GM23338 (cell line): ENCODE measurements around the gene ANKLE2. TPM values are rescaled to one million over a fixed set of nuclear protein-coding genes. Genes with fewer than 3 reads are reported as not detected.
"Not testable (repeated sequence)": the region's sequence is repeated elsewhere in the genome, so short reads cannot be mapped to it uniquely, and the experiment has no call there.

Experiments used
- ATAC-seq: fragments of 200-7000 bp; cut with Tn5 transposase; 3 replicates; pipeline ENCODE4 v1.9.1; 2020
- DNase-seq: peaks from one replicate; pipeline ENCODE4 v3.0.0-alpha.2; 2015; ENCODE audit warnings: low spot score
- H2AFZ ChIP-seq: fragments of 200-600 bp; sonication (generic); 2 replicates; pipeline ENCODE4 v1.8.0; 2016; ENCODE audit warnings: antibody characterized with exemption, mild to moderate bottlenecking, moderate library complexity
- H3F3A ChIP-seq: fragments of 200-600 bp; sonication (generic); replicated peaks from 2 replicates; pipeline ENCODE4 v1.8.0; 2017; ENCODE audit warnings: antibody characterized with exemption, mixed run types, low read depth
- H3K27ac ChIP-seq: fragments of 200-600 bp; sonication (generic); 2 replicates; pipeline ENCODE4 v1.6.1; 2016; ENCODE audit warnings: low read depth
- H3K27me3 ChIP-seq: fragments of 200-600 bp; sonication (generic); 2 replicates; pipeline ENCODE4 v1.8.0; 2016; ENCODE audit warnings: mild to moderate bottlenecking, mixed run types, moderate library complexity; ENCODE audit not compliant: insufficient read depth
- H3K36me3 ChIP-seq: fragments of 200-600 bp; sonication (generic); 2 replicates; pipeline ENCODE4 v1.8.0; 2016; ENCODE audit warnings: mild to moderate bottlenecking; ENCODE audit not compliant: insufficient read depth
- H3K4me1 ChIP-seq: fragments of 200-600 bp; sonication (generic); 2 replicates; pipeline ENCODE4 v1.8.0; 2016; ENCODE audit warnings: mild to moderate bottlenecking, moderate library complexity; ENCODE audit not compliant: insufficient read depth
- H3K4me2 ChIP-seq: fragments of 200-600 bp; sonication (generic); 2 replicates; pipeline ENCODE4 v1.7.1; 2017; ENCODE audit warnings: mixed run types
- H3K4me3 ChIP-seq: fragments of 200-600 bp; sonication (generic); 2 replicates; pipeline ENCODE4 v1.6.1; 2016; ENCODE audit warnings: mixed run types
- H3K79me2 ChIP-seq: fragments of 200-600 bp; sonication (generic); replicated peaks from 2 replicates; pipeline ENCODE4 v1.8.0; 2017; ENCODE audit warnings: mild to moderate bottlenecking; ENCODE audit not compliant: insufficient read depth
- H3K9me2 ChIP-seq: fragments of 200-600 bp; sonication (generic); 2 replicates; pipeline ENCODE4 v1.8.0; 2017; ENCODE audit not compliant: insufficient read depth
- H4K20me1 ChIP-seq: fragments of 200-600 bp; sonication (generic); replicated peaks from 2 replicates; pipeline ENCODE4 v1.8.0; 2017; ENCODE audit warnings: mild to moderate bottlenecking; ENCODE audit not compliant: insufficient read depth
- H3K27ac Mint-ChIP-seq: 2 replicates; pipeline ENCODE4 v1.8.0; 2020; ENCODE audit warnings: inconsistent platforms, mild to moderate bottlenecking, moderate library complexity, mixed read lengths
- H3K27me3 Mint-ChIP-seq: 3 replicates; pipeline ENCODE4 v1.8.0; 2022; ENCODE audit warnings: low read depth, mild to moderate bottlenecking, moderate library complexity, mixed read lengths, inconsistent platforms; ENCODE audit not compliant: insufficient read depth, poor library complexity
- H3K36me3 Mint-ChIP-seq: 3 replicates; pipeline ENCODE4 v1.8.0; 2021; ENCODE audit warnings: low read depth, mild to moderate bottlenecking, inconsistent platforms, moderate library complexity, mixed read lengths
- H3K4me1 Mint-ChIP-seq: 3 replicates; pipeline ENCODE4 v1.8.0; 2020; ENCODE audit warnings: mild to moderate bottlenecking, inconsistent platforms, mixed read lengths
- H3K4me3 Mint-ChIP-seq: 3 replicates; pipeline ENCODE4 v1.8.0; 2021; ENCODE audit warnings: moderate library complexity, mild to moderate bottlenecking, inconsistent platforms, mixed read lengths
- H3K9me3 Mint-ChIP-seq: 3 replicates; pipeline ENCODE4 v1.8.0; 2020; ENCODE audit warnings: moderate library complexity, mild to moderate bottlenecking, inconsistent platforms, mixed read lengths
- EZH2 ChIP-seq: fragments of 200-600 bp; sonication (generic); IDR thresholded peaks from one replicate; pipeline ENCODE4 v1.8.0; 2017; ENCODE audit warnings: antibody characterized with exemption, mild to moderate bottlenecking, low read depth; ENCODE audit not compliant: unreplicated experiment
- REST ChIP-seq: IDR thresholded peaks from one replicate; pipeline ENCODE4 v1.6.1; 2018; ENCODE audit warnings: antibody characterized with exemption; ENCODE audit not compliant: unreplicated experiment
- STAT1 ChIP-seq: IDR thresholded peaks from one replicate; pipeline ENCODE4 v1.6.1; 2016; ENCODE audit warnings: antibody characterized with exemption; ENCODE audit not compliant: unreplicated experiment
- ZNF114 ChIP-seq: fragments of 250-450 bp; sonication (Bioruptor Pico); IDR thresholded peaks from 2 replicates; pipeline ENCODE4 v1.5.0; 2020; ENCODE audit warnings: mild to moderate bottlenecking, moderate library complexity
- ZNF331 ChIP-seq: fragments of 250-450 bp; sonication (Bioruptor Pico); IDR thresholded peaks from 2 replicates; pipeline ENCODE4 v1.5.0; 2020; ENCODE audit warnings: low read depth, mild to moderate bottlenecking, moderate library complexity
- ZNF462 ChIP-seq: fragments of 250-450 bp; sonication (Bioruptor Pico); IDR thresholded peaks from 2 replicates; pipeline ENCODE4 v1.5.0; 2020; ENCODE audit warnings: mild to moderate bottlenecking, moderate library complexity
- polyA plus RNA-seq: library from polyadenylated mRNA; unstranded; fragments of >200 nt; fragmentation: Nextera tagmentation; extraction: Ambion mirVana; gene quantifications from 2 replicates; pipeline ENCODE4 v1.2.1, GENCODE V29; 2016
- total RNA-seq: library from RNA; depleted of rRNA; stranded (reverse); fragments of >200 nt; shearing (Covaris generic); gene quantifications from 2 replicates; pipeline ENCODE4 v1.2.3, GENCODE V29; 2014

ANKLE2 gene
- total and polyA plus RNA-seq, 2 experiments from 2014 or later = 27.2 to 63.7 TPM

- not testable (repeated sequence) for H3K27me3 Mint-ChIP-seq, H2AFZ ChIP-seq, H3K79me2 ChIP-seq, H3K4me1 Mint-ChIP-seq, H3K4me3 ChIP-seq, H3K36me3 ChIP-seq, H3K4me2 ChIP-seq, H3K27ac ChIP-seq, H3F3A ChIP-seq, H3K27me3 ChIP-seq, H3K4me3 Mint-ChIP-seq, H3K4me1 ChIP-seq, H4K20me1 ChIP-seq, H3K9me3 Mint-ChIP-seq, DNase-seq, H3K9me2 ChIP-seq, ATAC-seq
- peak overlapping the region; percentile 73 for H3K27ac Mint-ChIP-seq
- H3K36me3 Mint-ChIP-seq = peaks cover 47% of the 10 kb centered on the region
Observed at GRCh38 chr12:132694888-132695287, 66.7 kb downstream of the ANKLE2 start.

GRCh38 chr12:132692030-132692429 is 69.6 kb downstream of the ANKLE2 start:
- H3K79me2 ChIP-seq, H3K4me2 ChIP-seq, ATAC-seq, H3K4me1 Mint-ChIP-seq, H3K4me1 ChIP-seq, H3K27ac Mint-ChIP-seq, H3K9me3 Mint-ChIP-seq, H3K4me3 ChIP-seq, H3K4me3 Mint-ChIP-seq, H2AFZ ChIP-seq, H3K36me3 ChIP-seq, H3F3A ChIP-seq, DNase-seq, H3K9me2 ChIP-seq, H3K27ac ChIP-seq: not testable (repeated sequence)
- Histone ChIP-seq H3K27me3 (peaks cover 15% of the 10 kb centered on the region), H4K20me1 (peaks cover 16% of the 10 kb centered on the region)
- Mint-ChIP-seq H3K27me3 (peaks cover 15% of the 10 kb centered on the region), H3K36me3 (peaks cover 29% of the 10 kb centered on the region)

GRCh38 chr12:132690112-132690511 is 71.5 kb downstream of the ANKLE2 start:
- Mint-ChIP-seq H3K27ac (no peak overlapping the region), H3K27me3 (peaks cover 14% of the 10 kb centered on the region), H3K4me1 (peaks cover 20% of the 10 kb centered on the region), H3K36me3 (peaks cover 24% of the 10 kb centered on the region), H3K9me3 (no peaks in the 10 kb centered on the region), H3K4me3 (peak overlapping the region; percentile 48)
- H3K4me3 ChIP-seq = no peak overlapping the region
- no peak overlapping the region for H3K27ac ChIP-seq
- no peak for DNase-seq
- ATAC-seq = no peak
- H2AFZ ChIP-seq = no peak overlapping the region
- no peaks in the 10 kb centered on the region for H3K9me2 ChIP-seq
- peaks cover 3% of the 10 kb centered on the region; the same call in 1 of the 2 replicates for H3K4me1 ChIP-seq
- H4K20me1 ChIP-seq = peaks cover 28% of the 10 kb centered on the region
- no peaks in the 10 kb centered on the region for H3K36me3 ChIP-seq
- H3K27me3 ChIP-seq = peaks cover 15% of the 10 kb centered on the region
- no peak overlapping the region for H3K4me2 ChIP-seq
- peaks cover 22% of the 10 kb centered on the region for H3K79me2 ChIP-seq
- H3F3A ChIP-seq = 0 out of 2 replicates have a peak, but pooled peaks cover 6% of the 10 kb centered on the region
- TF ChIP-seq ZNF114 (CRISPR knock-in tag) (no peak), EZH2 (no peak), REST (no peak), ZNF331 (CRISPR knock-in tag) (no peak), STAT1 (no peak), ZNF462 (CRISPR knock-in tag) (no peak)
